ENCODE results near the gene ACTRT2. TPM values are rescaled to one million over a fixed set of nuclear protein-coding genes. Genes with fewer than 3 reads are reported as not detected.

Gene ACTRT2
- total and polyA plus RNA-seq, 2 of the 8 experiments (the other 6 are each of a cell fraction or from before 2014, with no cell fraction given): not detected

GRCh38 chr1:3019516-3020051, 1.7 kb upstream of the ACTRT2 start:
- CTCF ChIA-PET (ENCODE audit: partially characterized antibody): interaction anchor here (0.8 kb wide), 1 partner anchor 406 kb away, joined by 3 read pairs; no protein-coding TSS in a partner anchor
- Histone ChIP-seq H3K9ac (replicated peaks in 1 of 4; ENCODE audit: extremely low read depth in 1 of 4, low read depth in 3 of 4, low read length in 3 of 4) (no peak overlapping the region), H3K79me2 (ENCODE audit: control insufficient read depth in 1 of 2, insufficient read depth in 2 of 2, low read length in 2 of 2) (no peaks in the 10 kb centered on the region), H3K23me2 (ENCODE audit: low read depth, low read length) (no peaks in the 10 kb centered on the region), H4K5ac (ENCODE audit: insufficient read length, low read depth, low read length) (no peak overlapping the region), H3K56ac (replicated peaks; ENCODE audit: insufficient read length, low read depth, low read length) (no peak overlapping the region), H2AFZ (ENCODE audit: low read length) (no peak overlapping the region), H4K8ac (ENCODE audit: extremely low read depth, insufficient read depth, low read length) (no peak overlapping the region; the same call in 1 of the 2 replicates), H3K4me1 (replicated peaks in 1 of 4; ENCODE audit: control insufficient read depth in 3 of 4, insufficient read depth in 4 of 4, low read length in 3 of 4) (peaks cover 0 to 10% (median 0%) of the 10 kb centered on the region in 4 experiments; a peak in 1 of 7 replicates), H2BK15ac (ENCODE audit: low read length) (no peak overlapping the region), H3K14ac (ENCODE audit: insufficient read length) (no peak overlapping the region), H4K91ac (replicated peaks; ENCODE audit: insufficient read length, low read length) (no peak overlapping the region), H3K36me3 (ENCODE audit: control insufficient read depth in 2 of 4, insufficient read depth in 4 of 4, low read length in 3 of 4) (no peaks in the 10 kb centered on the region), H2BK12ac (ENCODE audit: low read depth, low read length) (no peak overlapping the region), H3K27ac (ENCODE audit: low read depth, low read length) (no peak overlapping the region), H3K4me3 (ENCODE audit: extremely low read depth in 1 of 4, insufficient read depth in 2 of 4, low read depth in 3 of 4, low read length in 4 of 4) (no peak overlapping the region), H3K18ac (ENCODE audit: extremely low read depth, low read length) (no peak overlapping the region), H4K20me1 (replicated peaks in 1 of 2; ENCODE audit: control insufficient read depth in 1 of 2, insufficient read depth in 2 of 2, low read length in 2 of 2) (no peaks in the 10 kb centered on the region), H2BK20ac (ENCODE audit: low read length) (no peak overlapping the region), H3K79me1 (ENCODE audit: low read depth, low read length) (no peaks in the 10 kb centered on the region), H3K9me3 (ENCODE audit: insufficient read depth in 2 of 2, low read depth in 1 of 2, low read length in 1 of 2) (peaks cover 70 to 97% of the 10 kb centered on the region in 2 experiments), H2AK5ac (ENCODE audit: low read depth, low read length) (no peak overlapping the region), H3K4me2 (ENCODE audit: insufficient read depth in 1 of 2, low read depth in 2 of 2, low read length in 2 of 2) (no peak overlapping the region), H3K4ac (replicated peaks; ENCODE audit: insufficient read length, low read depth, low read length) (no peak overlapping the region), H3K23ac (ENCODE audit: insufficient read length) (no peak overlapping the region), H2BK120ac (replicated peaks; ENCODE audit: low read depth, low read length) (no peak overlapping the region), H2BK5ac (ENCODE audit: low read depth, low read length) (no peak overlapping the region), H3K27me3 (replicated peaks in 1 of 4; ENCODE audit: control insufficient read depth in 3 of 4, extremely low read depth in 1 of 4, insufficient read depth in 3 of 4, low read length in 3 of 4) (no peaks in the 10 kb centered on the region; a peak in 1 of 7 replicates)
- FAIRE-seq (no peak), DNase-seq (ENCODE audit: low read depth in 1 of 2, low spot score in 2 of 2) (no peak)
- WGBS, 2 experiments (ENCODE audit: extremely low coverage in 1 of 2, insufficient coverage in 1 of 2, insufficient read length in 1 of 2, insufficient replicate concordance in 2 of 2, low coverage in 1 of 2, low lambda C conversion rate in 2 of 2, missing lambda C conversion rate in 1 of 2): 87% methylated on average over 18 of the region's 24 CpGs; no CpG with 5 or more reads in 1 of the 2 experiments
- POLR2A ChIA-PET (ENCODE audit: partially characterized antibody): no interaction called here
- TF ChIP-seq ASH2L (IDR thresholded peaks at IDR 0.05; ENCODE audit: low read length): no peak
- no peak for TF ChIP-seq CTCF (IDR thresholded peaks at IDR 0.05; ENCODE audit: control extremely low read depth in 1 of 3, insufficient read depth in 1 of 3, low read depth in 1 of 3, low read length in 3 of 3)
- TF ChIP-seq TEAD4 (IDR thresholded peaks at IDR 0.05; ENCODE audit: low read depth, low read length): no peak
- TF ChIP-seq RNF2 (IDR thresholded peaks at IDR 0.05; ENCODE audit: borderline replicate concordance, low read depth, low read length, missing control alignments, poor library complexity, severe bottlenecking): no peak
- no peak for TF ChIP-seq FOSL1 (IDR thresholded peaks at IDR 0.05; ENCODE audit: insufficient read depth, low read depth, low read length)
- no peak for TF ChIP-seq SRF (IDR thresholded peaks at IDR 0.05; ENCODE audit: low read depth, low read length)
- no peak for TF ChIP-seq GABPA (IDR thresholded peaks at IDR 0.05; ENCODE audit: borderline replicate concordance, insufficient read depth, low read length)
- no peak for TF ChIP-seq JUN (IDR thresholded peaks at IDR 0.05; ENCODE audit: low read depth, low read length)
- no peak for TF ChIP-seq EP300 (IDR thresholded peaks at IDR 0.05; ENCODE audit: borderline replicate concordance in 1 of 2, low read depth in 2 of 2, low read length in 2 of 2)
- no peak for TF ChIP-seq TCF12 (IDR thresholded peaks at IDR 0.05; ENCODE audit: low read depth, low read length)

Measured in H1 (cell line).